Glutamatergic neuron (in vitro differentiated cells): ENCODE data around the gene KSR1. TPM values are rescaled to one million over a fixed set of nuclear protein-coding genes. Genes with fewer than 3 reads are reported as not detected.

Experiments used
- DNase-seq: peaks from one replicate; pipeline ENCODE4 v3.0.0; 2022
- H3K27ac Mint-ChIP-seq: one replicate; pipeline ENCODE4 v1.8.0; 2020; ENCODE audit warnings: mild to moderate bottlenecking, mixed read lengths, inconsistent platforms; ENCODE audit not compliant: unreplicated experiment
- H3K27me3 Mint-ChIP-seq: one replicate; pipeline ENCODE4 v1.8.0; 2020; ENCODE audit warnings: mild to moderate bottlenecking, moderate library complexity, mixed read lengths, inconsistent platforms; ENCODE audit not compliant: unreplicated experiment
- H3K36me3 Mint-ChIP-seq: one replicate; pipeline ENCODE4 v1.8.0; 2020; ENCODE audit warnings: mild to moderate bottlenecking, mixed read lengths, inconsistent platforms; ENCODE audit not compliant: unreplicated experiment
- H3K4me1 Mint-ChIP-seq: one replicate; pipeline ENCODE4 v1.8.0; 2020; ENCODE audit warnings: mild to moderate bottlenecking, low read depth, mixed read lengths, inconsistent platforms; ENCODE audit not compliant: unreplicated experiment
- H3K4me3 Mint-ChIP-seq: one replicate; pipeline ENCODE4 v1.8.0; 2020; ENCODE audit warnings: mild to moderate bottlenecking, mixed read lengths, inconsistent platforms; ENCODE audit not compliant: unreplicated experiment
- H3K9me3 Mint-ChIP-seq: one replicate; pipeline ENCODE4 v1.8.0; 2020; ENCODE audit warnings: mild to moderate bottlenecking, moderate library complexity, mixed read lengths, inconsistent platforms; ENCODE audit not compliant: unreplicated experiment
- CTCF ChIP-seq: fragments of 200-600 bp; sonication (generic); IDR thresholded peaks from one replicate; pipeline ENCODE4 v1.5.0; 2021; ENCODE audit not compliant: partially characterized antibody, unreplicated experiment
- total RNA-seq: library from RNA; stranded (reverse); fragmentation: NEBNext Ultra II Directional; extraction: Animal tissue kit (Norgen Biotek cat#: 25700); gene quantifications from one replicate; pipeline ENCODE4 v1.2.1, GENCODE V29; 2021; ENCODE audit not compliant: unreplicated experiment

Gene KSR1
- total RNA-seq, 1 donor from 2014 or later: 203 TPM

- Mint-ChIP-seq H3K27me3 (peaks cover 14% of the 10 kb centered on the region), H3K36me3 (no peaks in the 10 kb centered on the region), H3K9me3 (peaks cover 9% of the 10 kb centered on the region), H3K4me3 (peak overlapping the region; percentile 25), H3K4me1 (peaks cover 49% of the 10 kb centered on the region), H3K27ac (no peak overlapping the region)
- no peak for DNase-seq
- no peak for TF ChIP-seq CTCF
These were observed 4.0 kb downstream of the KSR1 start for GRCh38 chr17:27460196-27460725.

GRCh38 chr17:27461192-27461859 lies 5.1 kb downstream of the KSR1 start:
- H3K4me3 Mint-ChIP-seq: no peak overlapping the region

GRCh38 chr17:27462149-27462548 lies 5.9 kb downstream of the KSR1 start:
- peaks cover 14% of the 10 kb centered on the region for H3K27me3 Mint-ChIP-seq
- peaks cover 58% of the 10 kb centered on the region for H3K4me1 Mint-ChIP-seq
- no peak overlapping the region for H3K4me3 Mint-ChIP-seq
- peak overlapping the region; percentile 5 for H3K27ac Mint-ChIP-seq
- no peaks in the 10 kb centered on the region for H3K36me3 Mint-ChIP-seq
- H3K9me3 Mint-ChIP-seq: peaks cover 9% of the 10 kb centered on the region
- DNase-seq: no peak
- TF ChIP-seq CTCF: no peak

More at GRCh38 chr17:27461192-27461859, 5.1 kb downstream of the KSR1 start:
- H3K27ac Mint-ChIP-seq: no peak overlapping the region
- peaks cover 50% of the 10 kb centered on the region for H3K4me1 Mint-ChIP-seq
- no peaks in the 10 kb centered on the region for H3K36me3 Mint-ChIP-seq
- no peak for TF ChIP-seq CTCF
- peaks cover 7% of the 10 kb centered on the region for H3K9me3 Mint-ChIP-seq
- no peak for DNase-seq
- peaks cover 13% of the 10 kb centered on the region for H3K27me3 Mint-ChIP-seq

- H3K4me3 Mint-ChIP-seq: peak overlapping the region; percentile 16
These were observed 6.5 kb downstream of the KSR1 start for GRCh38 chr17:27462714-27463113.

More at GRCh38 chr17:27462714-27463113, 6.5 kb downstream of the KSR1 start:
- H3K9me3 Mint-ChIP-seq: peaks cover 9% of the 10 kb centered on the region
- H3K36me3 Mint-ChIP-seq: no peaks in the 10 kb centered on the region
- H3K27ac Mint-ChIP-seq: peak overlapping the region; percentile 7
- no peak for DNase-seq
- TF ChIP-seq CTCF: no peak
- H3K4me1 Mint-ChIP-seq: peaks cover 64% of the 10 kb centered on the region
- H3K27me3 Mint-ChIP-seq: peaks cover 10% of the 10 kb centered on the region
